Breast epithelium (tissue), 4 donors: ENCODE data around the gene INHBE. TPM values are rescaled to one million over a fixed set of nuclear protein-coding genes. Genes with fewer than 3 reads are reported as not detected.

Experiments used
- DNase-seq, 2 donors: peaks; one replicate each; pipeline ENCODE4 v3.0.0-alpha.2; 2019; ENCODE audit warnings: low spot score in 2 of 2
- H3K27ac ChIP-seq, 2 donors: fragments of 200-600 bp; sonication (generic) in 1 of 2; one replicate each; pipeline ENCODE4 v1.5.1; 2016 to 2019; ENCODE audit warnings: mild to moderate bottlenecking in 1 of 2
- H3K27me3 ChIP-seq, 2 donors: fragments of 200-600 bp; sonication (generic) in 1 of 2; one replicate each; pipeline versions ENCODE4 v1.5.1 to v1.6.0; 2017 to 2019; ENCODE audit warnings: control low read depth in 1 of 2, mild to moderate bottlenecking in 1 of 2
- H3K36me3 ChIP-seq: fragments of 200-600 bp; one replicate; pipeline ENCODE4 v1.5.1; 2019
- H3K4me1 ChIP-seq, 2 donors: fragments of 200-600 bp; sonication (generic); one replicate each; pipeline ENCODE4 v1.5.1; 2016 to 2019; ENCODE audit warnings: control low read depth in 1 of 2
- H3K4me3 ChIP-seq, 3 donors: fragments of 200-600 bp; sonication (generic); 1 replicate in 2 of 3; 2 replicates in 1 of 3; pipeline ENCODE4 v1.5.1; 2016 to 2019; ENCODE audit warnings: mild to moderate bottlenecking in 3 of 3, moderate library complexity in 2 of 3
- H3K9me3 ChIP-seq, 2 donors: fragments of 200-600 bp; sonication (generic) in 1 of 2; one replicate each; pipeline ENCODE4 v1.5.1; 2016 to 2019; ENCODE audit warnings: control low read depth in 1 of 2
- CTCF ChIP-seq, 3 donors: fragments of 450-650 bp; IDR thresholded peaks; one replicate each; pipeline ENCODE4 v1.5.1; 2016 to 2017; ENCODE audit warnings: antibody characterized with exemption in 3 of 3, mild to moderate bottlenecking in 3 of 3, moderate library complexity in 3 of 3
- POLR2A ChIP-seq: fragments of 450-650 bp; IDR thresholded peaks from one replicate; pipeline ENCODE4 v1.6.1; 2016; ENCODE audit warnings: antibody characterized with exemption, mild to moderate bottlenecking, moderate library complexity
- POLR2AphosphoS5 ChIP-seq, 3 donors: sonication (generic); formaldehyde crosslinking; IDR thresholded peaks; one replicate each; pipeline ENCODE4 v1.6.1; 2017; ENCODE audit warnings: antibody characterized with exemption in 3 of 3
- intact Hi-C: fragments of 100-400 bp; cut with DNase I; formaldehyde crosslinking; loops from one replicate; pipeline ENCODE4 v1.15.1; 2023; ENCODE audit warnings: low total_unique reads
- total RNA-seq, 3 donors: library from RNA; depleted of rRNA; stranded (reverse); fragments of >200 nt; gene quantifications; one replicate each; pipeline ENCODE4 v1.1.0, GENCODE V29; 2016

Gene INHBE
- total RNA-seq, 3 donors from 2014 or later = not detected

GRCh38 chr12:57475271-57476161, 20.4 kb downstream of the INHBE start:
- Histone ChIP-seq H3K27me3 (peaks cover 0 to 33% of the 10 kb centered on the region in 2 donors), H3K27ac (no peak overlapping the region)

GRCh38 chr12:57476162-57476992, 21.3 kb downstream of the INHBE start:
- intact Hi-C loops = no loop called here
- Histone ChIP-seq H3K36me3 (no peaks in the 10 kb centered on the region), H3K4me1 (peaks cover 0 to 15% of the 10 kb centered on the region in 2 donors), H3K4me3 (peak overlapping the region; percentile 38 to 66 (median 51)), H3K27me3 (peaks cover 0 to 33% of the 10 kb centered on the region in 2 donors), H3K9me3 (no peaks in the 10 kb centered on the region), H3K27ac (peak overlapping the region in 1 of 2 donors; percentile 38)
- DNase-seq = no peak
- peak in 1 of 3 donors; percentile 14 for TF ChIP-seq CTCF (IDR thresholded peaks at IDR 0.05)
- TF ChIP-seq POLR2A = no peak
- TF ChIP-seq POLR2AphosphoS5 (IDR thresholded peaks at IDR 0.05) = no peak

More at GRCh38 chr12:57475271-57476161, 20.4 kb downstream of the INHBE start:
- peak overlapping the region; percentile 38 to 66 (median 51) for H3K4me3 ChIP-seq
- TF ChIP-seq POLR2AphosphoS5 (IDR thresholded peaks at IDR 0.05) = no peak
- H3K4me1 ChIP-seq = peaks cover 0 to 15% of the 10 kb centered on the region in 2 donors
- DNase-seq = no peak
- no peaks in the 10 kb centered on the region for H3K9me3 ChIP-seq
- intact Hi-C loops = no loop called here
- no peaks in the 10 kb centered on the region for H3K36me3 ChIP-seq

DNA sequence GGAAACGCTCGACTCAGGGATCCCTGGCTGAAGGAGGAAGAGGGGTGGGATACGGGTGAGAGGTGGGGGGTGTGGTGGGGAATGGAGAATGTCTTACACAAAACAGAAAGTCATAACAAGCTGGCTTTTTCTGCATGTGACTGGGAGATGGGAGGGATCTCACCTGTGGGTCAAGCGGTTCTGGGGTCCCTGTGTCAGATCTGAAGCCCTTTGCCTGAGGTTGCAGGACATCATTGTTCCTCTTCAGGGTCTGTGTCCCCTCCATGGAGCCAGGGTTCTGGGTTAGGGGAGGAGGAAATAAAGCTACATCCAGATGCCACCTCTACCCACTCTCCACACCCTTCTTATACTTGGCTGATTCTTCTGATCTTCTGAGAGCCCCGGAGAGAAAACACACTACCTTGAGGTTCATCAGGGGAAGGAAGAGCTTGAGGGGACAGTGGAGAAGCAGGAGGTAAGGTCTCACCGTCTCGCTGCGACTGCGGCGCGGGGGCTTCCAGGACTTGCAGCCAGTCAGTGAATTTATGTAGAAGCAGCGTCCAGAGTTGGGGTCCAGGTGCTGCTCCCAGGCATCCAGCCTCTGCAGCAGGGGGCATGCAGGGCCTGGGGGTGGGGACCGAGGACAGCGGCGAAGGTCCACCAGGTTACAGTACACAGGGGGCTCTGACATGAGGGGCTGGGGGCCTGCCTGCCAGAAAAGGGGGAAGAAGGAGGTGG, 22.0 kb downstream of the INHBE start:
- TF ChIP-seq POLR2A (no peak), POLR2AphosphoS5 (IDR thresholded peaks at IDR 0.05) (no peak), CTCF (IDR thresholded peaks at IDR 0.05) (no peak)
- H3K4me1 ChIP-seq = peaks cover 0 to 15% of the 10 kb centered on the region in 2 donors
- peaks cover 0 to 33% of the 10 kb centered on the region in 2 donors for H3K27me3 ChIP-seq
- H3K9me3 ChIP-seq = no peaks in the 10 kb centered on the region
- intact Hi-C loops = no loop called here
- no peak for DNase-seq
- peak overlapping the region in 1 of 2 donors; percentile 38 for H3K27ac ChIP-seq
- peak overlapping the region; percentile 38 to 51 (median 48) for H3K4me3 ChIP-seq
- H3K36me3 ChIP-seq = no peaks in the 10 kb centered on the region

- peak overlapping the region; percentile 38 to 51 (median 48) for H3K4me3 ChIP-seq
- peaks cover 0 to 33% of the 10 kb centered on the region in 2 donors for H3K27me3 ChIP-seq
- DNase-seq = no peak
- no peaks in the 10 kb centered on the region for H3K9me3 ChIP-seq
- peaks cover 0 to 15% of the 10 kb centered on the region in 2 donors for H3K4me1 ChIP-seq
- TF ChIP-seq POLR2A = no peak
- no peak for TF ChIP-seq CTCF (IDR thresholded peaks at IDR 0.05)
- no peak for TF ChIP-seq POLR2AphosphoS5 (IDR thresholded peaks at IDR 0.05)
- peak overlapping the region in 1 of 2 donors; percentile 51 for H3K27ac ChIP-seq
- H3K36me3 ChIP-seq = no peaks in the 10 kb centered on the region
- intact Hi-C loops = no loop called here
These were observed 22.9 kb downstream of the INHBE start for GRCh38 chr12:57477710-57478681.
